Measurements from ENCODE around the gene ELAVL3.

Gene ELAVL3

GRCh38 chr19:11480715-11481533 lies at the start of gene ELAVL3:
TSS of gene ELAVL3 (minus strand) at chr19:11481046. CDS start at chr19:11480608, 438 bp downstream.
- no peaks in the 10 kb centered on the region for H3K9me3 ChIP-seq (ENCODE audit: severe bottlenecking)
- peak; percentile 37 for DNase-seq
- peaks cover 31% of the 10 kb centered on the region for H3K27me3 ChIP-seq (ENCODE audit: insufficient read depth, low read depth, severe bottlenecking)
- peak within 1 kb of the TSS; percentile 59 for H3K4me3 ChIP-seq (ENCODE audit: low read depth, low read length)
- H3K27ac ChIP-seq, result no peak within 1 kb of the TSS
- H3K36me3 ChIP-seq, result peaks cover 3% of the 10 kb centered on the region; the same call in 1 of the 2 replicates
- no peak for TF ChIP-seq CTCF (IDR thresholded peaks at IDR 0.05; ENCODE audit: low read depth, low read length)

- no peaks in the 10 kb centered on the region; the same call in 1 of the 2 replicates for H3K36me3 ChIP-seq
- H3K9me3 ChIP-seq (ENCODE audit: severe bottlenecking), result no peaks in the 10 kb centered on the region
- H3K27me3 ChIP-seq (ENCODE audit: insufficient read depth, low read depth, severe bottlenecking), result no peaks in the 10 kb centered on the region
- DNase-seq, result peak; percentile 86
- no peak overlapping the region for H3K27ac ChIP-seq
- TF ChIP-seq CTCF (IDR thresholded peaks at IDR 0.05; ENCODE audit: low read depth, low read length), result peak; percentile 57
- H3K4me3 ChIP-seq (ENCODE audit: low read depth, low read length), result no peak overlapping the region
These were observed 49.6 kb upstream of the ELAVL3 start for GRCh38 chr19:11530432-11530831.

GRCh38 chr19:11528551-11529341 lies 47.9 kb upstream of the ELAVL3 start, which contains the start of gene ECSIT:
TSS of gene ECSIT (minus strand) at chr19:11529134. CDS start at chr19:11519170, 9,964 bp downstream.
- no peak for TF ChIP-seq CTCF (IDR thresholded peaks at IDR 0.05; ENCODE audit: low read depth, low read length)
- Histone ChIP-seq H3K4me3 (ENCODE audit: low read depth, low read length) (peak within 1 kb of the TSS; percentile 71), H3K9me3 (ENCODE audit: severe bottlenecking) (no peaks in the 10 kb centered on the region), H3K27ac (peak within 1 kb of the TSS; percentile 94), H3K36me3 (peaks cover 2% of the 10 kb centered on the region), H3K27me3 (ENCODE audit: insufficient read depth, low read depth, severe bottlenecking) (no peaks in the 10 kb centered on the region)
- peak; percentile 98 for DNase-seq

- Histone ChIP-seq H3K4me3 (ENCODE audit: low read depth, low read length) (no peak overlapping the region), H3K9me3 (ENCODE audit: severe bottlenecking) (no peaks in the 10 kb centered on the region), H3K27me3 (ENCODE audit: insufficient read depth, low read depth, severe bottlenecking) (no peaks in the 10 kb centered on the region), H3K36me3 (peaks cover 20% of the 10 kb centered on the region), H3K27ac (no peak overlapping the region)
- no peak for TF ChIP-seq CTCF (IDR thresholded peaks at IDR 0.05; ENCODE audit: low read depth, low read length)
- DNase-seq, result no peak
These were observed 38.3 kb upstream of the ELAVL3 start for GRCh38 chr19:11519138-11519537.

- Histone ChIP-seq H3K36me3 (peaks cover 34% of the 10 kb centered on the region), H3K27ac (no peak overlapping the region), H3K27me3 (ENCODE audit: insufficient read depth, low read depth, severe bottlenecking) (no peaks in the 10 kb centered on the region), H3K4me3 (ENCODE audit: low read depth, low read length) (no peak overlapping the region), H3K9me3 (ENCODE audit: severe bottlenecking) (no peaks in the 10 kb centered on the region)
- DNase-seq, result no peak
- TF ChIP-seq CTCF (IDR thresholded peaks at IDR 0.05; ENCODE audit: low read depth, low read length), result no peak
These were observed 33.1 kb upstream of the ELAVL3 start for GRCh38 chr19:11513946-11514345.

Data from WERI-Rb-1 (cell line).